T-cell (primary cell): ENCODE results near the gene MRGPRF. TPM values are rescaled to one million over a fixed set of nuclear protein-coding genes. Genes with fewer than 3 reads are reported as not detected.

Source experiments
- ATAC-seq, 4 experiments: fragments of 200-7000 bp in 3 of 4; fragments of 150-1000 bp in 1 of 4; cut with Tn5 transposase; replicated peaks in 1 of 4; 1 replicate in 3 of 4; 2 replicates in 1 of 4; pipeline ENCODE4 v1.10.0; 2021; ENCODE audit warnings: moderate library complexity in 3 of 4, mild to moderate bottlenecking in 2 of 4, moderate number of reproducible peaks in 1 of 4
- CTCF ChIA-PET, 2 donors: fragments of 300-600 bp; sonication (Branson Sonifier 250); formaldehyde crosslinking; loops; one replicate each; lab custom pipeline; 2022; ENCODE audit warnings: antibody characterized with exemption in 2 of 2; lab: Charles Lee
- POLR2A ChIA-PET, 2 donors: fragments of 300-600 bp; sonication (Branson Sonifier 250); formaldehyde crosslinking; loops; one replicate each; lab custom pipeline; 2022; ENCODE audit warnings: antibody characterized with exemption in 2 of 2; lab: Charles Lee
- DNase-seq, 35 experiments: peaks; one replicate each; pipeline versions ENCODE4 v3.0.0 to v3.0.0-alpha.2; 2013 to 2023
- H3K27ac ChIP-seq: one replicate; pipeline ENCODE4 v1.5.1; 2013; ENCODE audit warnings: low read length
- H3K27me3 ChIP-seq, 2 experiments: replicated peaks in 1 of 2; 1 replicate in 1 of 2; 2 replicates in 1 of 2; pipeline versions ENCODE4 v1.6.1 to v1.7.0; 2013; ENCODE audit warnings: low read length in 1 of 2, mixed read lengths in 1 of 2; ENCODE audit not compliant: control insufficient read depth in 2 of 2, insufficient read depth in 2 of 2; ENCODE audit errors: extremely low read depth in 1 of 2
- H3K36me3 ChIP-seq, 2 donors: 1 replicate in 1 of 2; 2 replicates in 1 of 2; pipeline versions ENCODE4 v1.6.1 to v1.7.0; 2013; ENCODE audit warnings: low read length in 1 of 2; ENCODE audit not compliant: control insufficient read depth in 2 of 2, insufficient read depth in 1 of 2; ENCODE audit errors: extremely low read depth in 1 of 2
- H3K4me1 ChIP-seq, 2 experiments: 1 replicate in 1 of 2; 2 replicates in 1 of 2; pipeline versions ENCODE4 v1.6.1 to v1.7.0; 2013; ENCODE audit warnings: low read length in 2 of 2, mixed read lengths in 1 of 2; ENCODE audit not compliant: insufficient read depth in 2 of 2, control insufficient read depth in 1 of 2; ENCODE audit errors: extremely low read depth in 1 of 2
- H3K4me3 ChIP-seq, 2 donors: 1 replicate in 1 of 2; 2 replicates in 1 of 2; pipeline versions ENCODE4 v1.5.1 to v1.7.0; 2013; ENCODE audit warnings: mild to moderate bottlenecking in 2 of 2, low read length in 1 of 2, moderate library complexity in 1 of 2; ENCODE audit not compliant: control insufficient read depth in 1 of 2; ENCODE audit errors: extremely low read depth in 1 of 2
- H3K9me3 ChIP-seq: 2 replicates; pipeline ENCODE4 v1.7.0; 2013
- H3K27ac Mint-ChIP-seq, 2 donors: one replicate each; pipeline ENCODE4 v1.8.0; 2020 to 2021; ENCODE audit warnings: mild to moderate bottlenecking in 2 of 2, mixed read lengths in 2 of 2
- H3K27me3 Mint-ChIP-seq, 2 donors: one replicate each; pipeline ENCODE4 v1.8.0; 2021 to 2022; ENCODE audit warnings: mixed read lengths in 2 of 2
- H3K36me3 Mint-ChIP-seq: one replicate; pipeline ENCODE4 v1.8.0; 2021; ENCODE audit warnings: mixed read lengths
- H3K4me1 Mint-ChIP-seq, 3 donors: one replicate each; pipeline ENCODE4 v1.8.0; 2020 to 2022; ENCODE audit warnings: mixed read lengths in 3 of 3, mild to moderate bottlenecking in 1 of 3
- H3K4me3 Mint-ChIP-seq, 3 donors: one replicate each; pipeline ENCODE4 v1.8.0; 2020 to 2022; ENCODE audit warnings: mild to moderate bottlenecking in 3 of 3, mixed read lengths in 3 of 3, moderate library complexity in 3 of 3
- H3K9me3 Mint-ChIP-seq, 3 donors: one replicate each; pipeline ENCODE4 v1.8.0; 2020 to 2022; ENCODE audit warnings: mixed read lengths in 3 of 3
- WGBS: methylation state at CpG from one replicate; pipeline ENCODE4 v1.1.5; 2013; ENCODE audit warnings: missing lambda C conversion rate; ENCODE audit not compliant: insufficient coverage; 5-methylcytosine and 5-hydroxymethylcytosine counted together
- total RNA-seq, 35 experiments: library from RNA in 6 of 35; stranded (reverse) in 6 of 35; fragments of 120-200 nt in 1 of 35; gene quantifications; one replicate each; pipeline versions ENCODE4 v1.2.1 to v1.2.4 and lab custom pipeline; 2013 to 2026

Gene MRGPRF
- total RNA-seq, 5 donors from 2014 or later (not counting 1 experiment from before 2014, with no cell fraction given) = not detected

- no peaks in the 10 kb centered on the region for H3K4me1 Mint-ChIP-seq
- no peaks in the 10 kb centered on the region for H3K4me1 ChIP-seq
- no peak overlapping the region for H3K27ac ChIP-seq
- no peaks in the 10 kb centered on the region for H3K36me3 ChIP-seq
- no peak overlapping the region for H3K4me3 ChIP-seq
- POLR2A ChIA-PET = no interaction called here
- CTCF ChIA-PET = interaction anchor here in 1 of 2 donors (0.7 kb wide), 1 partner anchor 33 kb away, joined by 3 read pairs; no protein-coding TSS in a partner anchor
- H3K36me3 Mint-ChIP-seq = no peaks in the 10 kb centered on the region
- no peak overlapping the region for H3K27ac Mint-ChIP-seq
- no peaks in the 10 kb centered on the region for H3K9me3 ChIP-seq
- 100% methylated on average over 1 of the region's 2 CpGs for WGBS
- H3K27me3 Mint-ChIP-seq = peaks cover 0 to 3% of the 10 kb centered on the region in 2 donors
- DNase-seq (no peak), ATAC-seq (no peak)
- no peak overlapping the region for H3K4me3 Mint-ChIP-seq
- H3K9me3 Mint-ChIP-seq = no peaks in the 10 kb centered on the region
- H3K27me3 ChIP-seq = peaks cover 2 to 18% of the 10 kb centered on the region in 2 experiments
These were observed 28.5 kb upstream of the MRGPRF start for GRCh38 chr11:69041516-69041915.

- DNase-seq (no peak), ATAC-seq (no peak)
- Histone ChIP-seq H3K27me3 (peaks cover 2 to 23% of the 10 kb centered on the region in 2 experiments), H3K9me3 (no peaks in the 10 kb centered on the region), H3K36me3 (no peaks in the 10 kb centered on the region), H3K4me1 (no peaks in the 10 kb centered on the region), H3K4me3 (no peak overlapping the region), H3K27ac (no peak overlapping the region)
- ChIA-PET CTCF (no interaction called here), POLR2A (interaction anchor here (0.6 kb wide), 2 partner anchors 11 to 96 kb away, joined by 3 read pairs; no protein-coding TSS in a partner anchor)
- Mint-ChIP-seq H3K27ac (no peak overlapping the region), H3K36me3 (no peaks in the 10 kb centered on the region), H3K4me1 (no peaks in the 10 kb centered on the region), H3K4me3 (no peak overlapping the region), H3K27me3 (peaks cover 5 to 8% of the 10 kb centered on the region in 2 donors), H3K9me3 (no peaks in the 10 kb centered on the region)
- WGBS = 71% methylated on average over 2 of the region's 4 CpGs
These were observed 27.7 kb upstream of the MRGPRF start for GRCh38 chr11:69040581-69041260.

DNA sequence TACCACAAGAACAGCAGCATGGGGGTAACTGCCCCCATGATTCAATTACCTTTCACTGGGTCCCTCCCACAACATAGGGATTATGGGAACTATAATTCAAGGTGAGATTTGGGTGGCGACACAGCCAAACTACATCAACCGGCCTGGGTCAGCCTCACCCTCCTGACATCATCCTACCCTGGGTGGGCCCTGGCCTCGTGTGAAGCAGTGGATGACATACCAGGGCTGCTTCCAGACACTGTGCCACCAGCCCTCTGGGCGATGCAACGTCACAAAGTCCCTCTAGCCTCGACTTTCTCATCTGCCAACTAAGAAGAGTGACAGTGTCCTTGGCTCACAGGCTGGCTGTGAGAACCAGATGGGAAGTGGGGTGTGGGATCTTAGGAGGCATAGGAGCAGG is 27.0 kb upstream of the MRGPRF start:
- H3K4me1 ChIP-seq = no peaks in the 10 kb centered on the region
- H3K27ac ChIP-seq = no peak overlapping the region
- H3K27ac Mint-ChIP-seq = no peak overlapping the region
- ATAC-seq = no peak
- ChIA-PET POLR2A (interaction anchor here (0.6 kb wide), 2 partner anchors 10 to 95 kb away, joined by 3 read pairs; no protein-coding TSS in a partner anchor), CTCF (no interaction called here)
- no peak overlapping the region for H3K4me3 Mint-ChIP-seq
- peaks cover 5 to 9% of the 10 kb centered on the region in 2 donors for H3K27me3 Mint-ChIP-seq
- H3K4me3 ChIP-seq = no peak overlapping the region
- no peaks in the 10 kb centered on the region for H3K36me3 ChIP-seq
- no peaks in the 10 kb centered on the region for H3K9me3 Mint-ChIP-seq
- H3K9me3 ChIP-seq = no peaks in the 10 kb centered on the region
- H3K36me3 Mint-ChIP-seq = no peaks in the 10 kb centered on the region
- no peak for DNase-seq
- 90% methylated on average over 5 of the region's 6 CpGs for WGBS
- H3K4me1 Mint-ChIP-seq = no peaks in the 10 kb centered on the region
- peaks cover 2 to 30% of the 10 kb centered on the region in 2 experiments for H3K27me3 ChIP-seq

GRCh38 chr11:69039501-69039900 is 26.5 kb upstream of the MRGPRF start:
- Mint-ChIP-seq H3K27ac (no peak overlapping the region), H3K27me3 (peaks cover 7 to 11% of the 10 kb centered on the region in 2 donors), H3K9me3 (no peaks in the 10 kb centered on the region), H3K4me1 (no peaks in the 10 kb centered on the region), H3K36me3 (no peaks in the 10 kb centered on the region), H3K4me3 (no peak overlapping the region)
- CTCF ChIA-PET = no interaction called here
- Histone ChIP-seq H3K9me3 (no peaks in the 10 kb centered on the region), H3K4me3 (no peak overlapping the region), H3K27me3 (peaks cover 0 to 32% of the 10 kb centered on the region in 2 experiments), H3K27ac (no peak overlapping the region), H3K4me1 (no peaks in the 10 kb centered on the region), H3K36me3 (no peaks in the 10 kb centered on the region)
- DNase-seq = no peak
- WGBS = no CpG with 5 or more reads among the region's 1 CpG
- ATAC-seq = no peak
- POLR2A ChIA-PET = no interaction called here

GRCh38 chr11:69037544-69037943 is 24.5 kb upstream of the MRGPRF start:
- DNase-seq (no peak), ATAC-seq (no peak)
- Mint-ChIP-seq H3K36me3 (no peaks in the 10 kb centered on the region), H3K27me3 (peaks cover 12 to 15% of the 10 kb centered on the region in 2 donors), H3K9me3 (no peaks in the 10 kb centered on the region), H3K4me3 (no peak overlapping the region), H3K4me1 (no peaks in the 10 kb centered on the region), H3K27ac (no peak overlapping the region)
- Histone ChIP-seq H3K36me3 (no peaks in the 10 kb centered on the region), H3K4me1 (no peaks in the 10 kb centered on the region), H3K27ac (no peak overlapping the region), H3K4me3 (no peak overlapping the region), H3K9me3 (no peaks in the 10 kb centered on the region), H3K27me3 (peaks cover 0 to 34% of the 10 kb centered on the region in 2 experiments)
- WGBS = 90% methylated on average over 5 of the region's 8 CpGs
- ChIA-PET POLR2A (no interaction called here), CTCF (no interaction called here)

DNA sequence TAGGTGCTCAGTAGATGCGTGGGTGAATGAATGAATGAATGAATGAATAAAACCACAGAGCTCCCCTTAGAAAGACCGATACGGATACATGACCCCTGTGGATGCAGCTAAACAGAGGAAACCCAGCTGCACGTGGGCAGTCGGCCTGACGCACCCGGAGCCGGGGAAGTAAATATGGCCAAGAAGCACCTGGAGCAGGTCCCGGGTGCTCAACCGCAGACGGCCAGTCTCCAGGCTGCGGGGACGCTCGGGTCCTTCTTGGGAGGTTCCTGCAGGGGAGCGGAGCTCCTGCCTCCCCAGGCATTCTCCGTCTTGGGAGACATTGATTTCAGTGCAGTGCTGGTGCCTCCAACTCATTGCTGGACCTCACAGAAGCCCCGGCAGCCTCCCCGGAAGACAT is 24.0 kb upstream of the MRGPRF start:
- Mint-ChIP-seq H3K27me3 (peaks cover 12 to 15% of the 10 kb centered on the region in 2 donors), H3K4me3 (no peak overlapping the region), H3K9me3 (no peaks in the 10 kb centered on the region), H3K36me3 (no peaks in the 10 kb centered on the region), H3K4me1 (no peaks in the 10 kb centered on the region), H3K27ac (no peak overlapping the region)
- Histone ChIP-seq H3K4me3 (no peak overlapping the region), H3K27ac (no peak overlapping the region), H3K36me3 (no peaks in the 10 kb centered on the region), H3K4me1 (no peaks in the 10 kb centered on the region), H3K27me3 (peaks cover 0 to 35% of the 10 kb centered on the region in 2 experiments), H3K9me3 (no peaks in the 10 kb centered on the region)
- CTCF ChIA-PET = no interaction called here
- POLR2A ChIA-PET = no interaction called here
- WGBS = 90% methylated on average over 11 of the region's 18 CpGs
- ATAC-seq (no peak), DNase-seq (no peak)
